ENCODE data around the gene CCSER1. TPM values are rescaled to one million over a fixed set of nuclear protein-coding genes. Genes with fewer than 3 reads are reported as not detected.

CCSER1 gene
- total and polyA plus RNA-seq, 2 of the 8 experiments (the other 6 are each of a cell fraction or from before 2014, with no cell fraction given) = 0.26 to 0.84 TPM

DNA sequence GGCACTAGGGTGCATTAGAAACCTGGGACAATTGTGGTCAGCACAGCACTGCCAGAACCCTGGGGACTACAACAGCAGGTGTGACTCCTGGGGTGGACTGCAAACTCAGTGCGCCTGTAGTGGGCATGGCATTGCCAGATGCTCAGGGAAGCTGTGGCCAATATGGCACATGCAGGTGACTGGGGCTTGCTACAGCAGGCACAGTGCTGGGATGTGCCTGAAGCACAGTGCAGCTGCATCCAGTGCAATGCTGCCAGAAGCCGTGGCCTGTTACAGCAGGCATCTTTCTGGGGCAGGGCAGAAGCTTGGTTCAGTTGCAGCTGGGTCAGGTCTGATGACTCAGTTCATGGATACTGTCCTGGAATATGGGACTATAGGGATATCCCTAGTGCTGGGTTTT lies 445.8 kb downstream of the CCSER1 start:
- H3K9ac ChIP-seq (replicated peaks in 1 of 4; ENCODE audit: extremely low read depth in 1 of 4, low read depth in 3 of 4, low read length in 3 of 4) = no peak overlapping the region
- H3K79me2 ChIP-seq (ENCODE audit: control insufficient read depth in 1 of 2, insufficient read depth in 2 of 2, low read length in 2 of 2) = no peaks in the 10 kb centered on the region
- POLR2A ChIA-PET (ENCODE audit: partially characterized antibody) = no interaction called here

More for the DNA sequence above, 445.8 kb downstream of the CCSER1 start:
- Histone ChIP-seq H3K4ac (replicated peaks; ENCODE audit: insufficient read length, low read depth, low read length) (no peak overlapping the region), H4K20me1 (replicated peaks in 1 of 2; ENCODE audit: control insufficient read depth in 1 of 2, insufficient read depth in 2 of 2, low read length in 2 of 2) (no peaks in the 10 kb centered on the region), H3K18ac (ENCODE audit: extremely low read depth, low read length) (no peak overlapping the region; the same call in 1 of the 2 replicates), H3K79me1 (ENCODE audit: low read depth, low read length) (no peaks in the 10 kb centered on the region), H2BK5ac (ENCODE audit: low read depth, low read length) (no peak overlapping the region), H3K4me2 (ENCODE audit: insufficient read depth in 1 of 2, low read depth in 2 of 2, low read length in 2 of 2) (no peak overlapping the region), H4K5ac (ENCODE audit: insufficient read length, low read depth, low read length) (no peak overlapping the region), H3K56ac (replicated peaks; ENCODE audit: insufficient read length, low read depth, low read length) (peak overlapping the region; percentile 40), H3K4me3 (ENCODE audit: extremely low read depth in 1 of 4, insufficient read depth in 2 of 4, low read depth in 3 of 4, low read length in 4 of 4) (no peak overlapping the region), H2AK5ac (ENCODE audit: low read depth, low read length) (no peak overlapping the region), H3K36me3 (ENCODE audit: control insufficient read depth in 2 of 4, insufficient read depth in 4 of 4, low read length in 3 of 4) (no peaks in the 10 kb centered on the region), H2BK15ac (ENCODE audit: low read length) (no peak overlapping the region), H3K27ac (ENCODE audit: low read depth, low read length) (no peak overlapping the region), H3K9me3 (ENCODE audit: insufficient read depth in 2 of 2, low read depth in 1 of 2, low read length in 1 of 2) (no peaks in the 10 kb centered on the region), H3K23me2 (ENCODE audit: low read depth, low read length) (no peaks in the 10 kb centered on the region; the same call in 1 of the 2 replicates), H3K4me1 (replicated peaks in 1 of 4; ENCODE audit: control insufficient read depth in 3 of 4, insufficient read depth in 4 of 4, low read length in 3 of 4) (no peaks in the 10 kb centered on the region), H2AFZ (ENCODE audit: low read length) (no peak overlapping the region), H2BK12ac (ENCODE audit: low read depth, low read length) (peak overlapping the region; percentile 75; the same call in 1 of the 2 replicates), H4K8ac (ENCODE audit: extremely low read depth, insufficient read depth, low read length) (no peak overlapping the region), H3K27me3 (replicated peaks in 1 of 4; ENCODE audit: control insufficient read depth in 3 of 4, extremely low read depth in 1 of 4, insufficient read depth in 3 of 4, low read length in 3 of 4) (no peaks in the 10 kb centered on the region), H2BK120ac (replicated peaks; ENCODE audit: low read depth, low read length) (no peak overlapping the region), H3K14ac (ENCODE audit: insufficient read length) (no peak overlapping the region), H4K91ac (replicated peaks; ENCODE audit: insufficient read length, low read length) (no peak overlapping the region), H3K23ac (ENCODE audit: insufficient read length) (no peak overlapping the region), H2BK20ac (ENCODE audit: low read length) (no peak overlapping the region)
- CTCF ChIA-PET (ENCODE audit: partially characterized antibody) = no interaction called here
- DNase-seq (ENCODE audit: low read depth in 1 of 2, low spot score in 2 of 2) = no peak
- TF ChIP-seq BACH1 (IDR thresholded peaks at IDR 0.05; ENCODE audit: low read length) = no peak
- TF ChIP-seq GABPA (IDR thresholded peaks at IDR 0.05; ENCODE audit: borderline replicate concordance, insufficient read depth, low read length) = no peak
- TF ChIP-seq KDM5A (IDR thresholded peaks at IDR 0.05; ENCODE audit: low read length) = no peak
- no peak for TF ChIP-seq JUN (IDR thresholded peaks at IDR 0.05; ENCODE audit: low read depth, low read length)
- WGBS, 2 experiments (ENCODE audit: extremely low coverage in 1 of 2, insufficient coverage in 1 of 2, insufficient read length in 1 of 2, insufficient replicate concordance in 2 of 2, low coverage in 1 of 2, low lambda C conversion rate in 2 of 2, missing lambda C conversion rate in 1 of 2) = 93% methylated on average over 2 of the region's 2 CpGs; no CpG with 5 or more reads in 1 of the 2 experiments
- no peak for FAIRE-seq
